Measurements from ENCODE around the gene SUCLG2.

- no peak for TF ChIP-seq CTCF (optimal IDR thresholded peaks at IDR 0.05 in 1 of 3, IDR thresholded peaks at IDR 0.05 in 1 of 3, conservative IDR thresholded peaks at IDR 0.05 in 1 of 3; ENCODE audit: extremely low read depth in 1 of 3, insufficient read depth in 2 of 3, low read length in 3 of 3)
- TF ChIP-seq EZH2 (IDR thresholded peaks at IDR 0.05; ENCODE audit: low read length) = no peak
These were observed 76.0 kb downstream of the SUCLG2 start for GRCh38 chr3:67578416-67578815.
